GM18861 (cell line): ENCODE data around the gene SPHK1.
"Not testable (repeated sequence)": the region's sequence is repeated elsewhere in the genome, so short reads cannot be mapped to it uniquely, and the experiment has no call there.

ENCODE experiments used
- ATAC-seq: cut with Tn5 transposase; IDR thresholded peaks from one replicate; pipeline ENCODE4 v1.9.1; 2021; ENCODE audit not compliant: unreplicated experiment

Gene SPHK1

GRCh38 chr17:76384222-76384986, at the start of gene SPHK1:
Gene SPHK1 (plus strand): TSS chr17:76384609. CDS start chr17:76385645, 1,036 bp downstream.
- ATAC-seq = peak; percentile 40

- ATAC-seq = no peak
Observed at GRCh38 chr17:76335716-76336381, 48.6 kb upstream of the SPHK1 start.

- ATAC-seq = no peak
Observed at GRCh38 chr17:76336756-76337412, 47.5 kb upstream of the SPHK1 start.

- ATAC-seq = no peak
Observed at GRCh38 chr17:76337413-76337777, 47.0 kb upstream of the SPHK1 start.

- no peak for ATAC-seq
Observed at GRCh38 chr17:76341301-76341700, 43.1 kb upstream of the SPHK1 start.

GRCh38 chr17:76343106-76343505, 41.3 kb upstream of the SPHK1 start:
- no peak for ATAC-seq

GRCh38 chr17:76345377-76345974, 38.9 kb upstream of the SPHK1 start:
- no peak for ATAC-seq

- ATAC-seq = not testable (repeated sequence)
Observed at GRCh38 chr17:76346936-76347335, 37.5 kb upstream of the SPHK1 start.

- no peak for ATAC-seq
Observed at GRCh38 chr17:76350463-76350862, 33.9 kb upstream of the SPHK1 start.

- no peak for ATAC-seq
Observed at GRCh38 chr17:76351526-76352071, 32.8 kb upstream of the SPHK1 start.

- ATAC-seq = peak; percentile 15
Observed at GRCh38 chr17:76353004-76353598, 31.3 kb upstream of the SPHK1 start.

- peak; percentile 72 for ATAC-seq
Observed at GRCh38 chr17:76353599-76354316, 30.7 kb upstream of the SPHK1 start, which contains the start of gene PRPSAP1. Gene PRPSAP1 (minus strand): TSS chr17:76353916. CDS start chr17:76353703, 213 bp downstream.

- ATAC-seq = peak; percentile 8
Observed at GRCh38 chr17:76354317-76354729, 30.1 kb upstream of the SPHK1 start.

GRCh38 chr17:76354747-76355310, 29.6 kb upstream of the SPHK1 start:
- ATAC-seq = no peak

- no peak for ATAC-seq
Observed at GRCh38 chr17:76356803-76357456, 27.5 kb upstream of the SPHK1 start.

- no peak for ATAC-seq
Observed at GRCh38 chr17:76357597-76358158, 26.7 kb upstream of the SPHK1 start.

- ATAC-seq = no peak
Observed at GRCh38 chr17:76359375-76359774, 25.0 kb upstream of the SPHK1 start.

GRCh38 chr17:76359776-76360175, 24.6 kb upstream of the SPHK1 start:
- not testable (repeated sequence) for ATAC-seq

GRCh38 chr17:76360461-76360860, 23.9 kb upstream of the SPHK1 start:
- no peak for ATAC-seq
